ENCODE measurements around the gene PNCK.
"Not testable (repeated sequence)": the region's sequence is repeated elsewhere in the genome, so short reads cannot be mapped to it uniquely, and the experiment has no call there.

Gene PNCK

GRCh38 chrX:153699210-153699783 lies 25.7 kb upstream of the PNCK start:
- DNase-seq (ENCODE audit: low read depth in 2 of 2) = not testable (repeated sequence)

DNA sequence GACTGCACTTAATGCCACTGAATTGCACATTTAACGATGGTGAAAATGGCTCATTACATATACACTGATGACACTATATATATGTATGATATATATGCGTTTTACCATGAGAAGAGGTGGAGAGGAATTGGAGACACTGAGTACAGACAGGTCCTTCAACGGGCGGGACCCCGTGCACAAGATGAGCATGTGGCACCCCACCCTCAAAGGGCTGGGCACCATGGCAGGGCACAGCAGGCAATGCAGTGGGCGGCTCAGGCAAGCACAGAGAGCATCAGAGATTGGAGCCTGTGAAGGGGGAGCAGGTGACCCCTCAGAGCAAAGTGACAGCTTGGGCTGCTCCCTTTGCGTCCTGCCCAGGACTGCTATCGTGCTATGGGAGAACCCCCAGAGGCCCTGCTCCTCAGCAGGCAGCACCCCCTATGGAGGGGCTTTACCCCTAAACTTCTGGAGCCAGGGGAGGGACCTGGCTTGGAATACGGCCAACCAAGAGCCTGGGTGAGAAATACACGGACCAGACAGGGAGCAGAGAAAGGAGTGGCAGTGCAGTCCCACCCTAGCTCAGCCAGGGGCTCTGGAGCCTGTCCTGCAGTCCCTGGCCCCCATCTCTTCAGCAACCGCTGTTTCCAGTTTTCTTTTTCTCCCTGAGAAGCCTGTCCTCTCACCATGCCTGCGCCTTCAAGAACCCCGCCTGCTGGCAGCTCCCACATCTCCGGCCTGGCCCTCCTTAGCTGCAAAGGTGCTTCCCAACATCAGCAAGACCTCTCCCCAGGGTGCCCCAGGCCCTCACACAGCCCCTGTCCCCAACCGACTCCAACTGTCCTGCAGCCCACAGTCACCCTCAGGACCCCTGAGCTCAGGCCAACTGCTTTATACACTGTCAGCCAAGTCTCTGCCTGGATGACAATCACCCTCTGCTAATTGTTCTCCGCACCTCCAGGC lies 24.6 kb upstream of the PNCK start:
- no peak for DNase-seq (ENCODE audit: low read depth in 2 of 2)

DNA sequence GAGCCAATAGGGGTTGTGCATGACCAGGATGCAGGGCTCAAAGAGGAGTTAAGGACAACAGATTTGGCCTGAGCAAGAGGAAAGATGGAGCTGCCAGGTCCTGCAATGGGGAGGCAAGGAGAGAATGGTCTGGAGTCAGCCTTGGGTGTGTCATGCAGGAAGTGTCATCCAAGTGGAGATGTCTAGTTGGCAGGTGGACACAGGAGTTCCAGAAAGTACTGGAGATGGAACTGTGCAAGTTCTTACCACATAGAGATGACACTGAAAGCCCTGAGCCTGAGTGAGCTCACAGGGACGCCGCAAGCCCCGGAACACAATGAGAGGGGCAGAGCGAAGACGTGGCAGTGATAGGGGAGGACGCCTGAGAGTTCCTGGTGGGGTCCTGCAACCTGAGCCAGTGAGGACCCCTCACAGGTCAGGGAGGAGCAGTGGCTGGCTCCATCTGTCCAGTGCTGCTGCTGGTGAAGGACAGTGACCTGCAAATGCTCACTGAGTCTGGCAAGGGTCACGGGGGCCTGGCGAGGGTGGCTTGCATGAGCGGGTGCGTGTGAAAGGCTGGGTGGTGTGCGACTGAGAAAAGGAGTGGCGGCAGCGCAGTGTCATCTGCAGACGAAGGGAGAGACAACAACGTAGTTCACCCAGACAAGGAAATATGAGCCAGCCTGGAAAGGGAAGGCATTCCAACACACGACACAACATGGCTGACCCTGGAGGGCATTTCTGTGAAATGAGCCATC lies 23.5 kb upstream of the PNCK start:
- DNase-seq (ENCODE audit: low read depth in 2 of 2) = not testable (repeated sequence)

- DNase-seq (ENCODE audit: low read depth in 2 of 2) = not testable (repeated sequence)
Measured at GRCh38 chrX:153696538-153696937, 22.9 kb upstream of the PNCK start.

DNA sequence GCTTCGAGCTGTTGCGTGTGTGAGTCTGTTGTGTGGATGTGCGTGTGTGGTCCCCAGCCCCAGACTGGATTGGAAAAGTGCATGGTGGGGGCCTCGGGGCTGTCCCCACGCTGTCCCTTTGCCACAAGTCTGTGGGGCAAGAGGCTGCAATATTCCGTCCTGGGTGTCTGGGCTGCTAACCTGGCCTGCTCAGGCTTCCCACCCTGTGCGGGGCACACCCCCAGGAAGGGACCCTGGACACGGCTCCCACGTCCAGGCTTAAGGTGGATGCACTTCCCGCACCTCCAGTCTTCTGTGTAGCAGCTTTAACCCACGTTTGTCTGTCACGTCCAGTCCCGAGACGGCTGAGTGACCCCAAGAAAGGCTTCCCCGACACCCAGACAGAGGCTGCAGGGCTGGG lies 22.5 kb upstream of the PNCK start:
- DNase-seq (ENCODE audit: low read depth in 2 of 2) = no peak

- DNase-seq (ENCODE audit: low read depth in 2 of 2) = no peak
Measured at GRCh38 chrX:153694687-153695270, 21.2 kb upstream of the PNCK start.

DNA sequence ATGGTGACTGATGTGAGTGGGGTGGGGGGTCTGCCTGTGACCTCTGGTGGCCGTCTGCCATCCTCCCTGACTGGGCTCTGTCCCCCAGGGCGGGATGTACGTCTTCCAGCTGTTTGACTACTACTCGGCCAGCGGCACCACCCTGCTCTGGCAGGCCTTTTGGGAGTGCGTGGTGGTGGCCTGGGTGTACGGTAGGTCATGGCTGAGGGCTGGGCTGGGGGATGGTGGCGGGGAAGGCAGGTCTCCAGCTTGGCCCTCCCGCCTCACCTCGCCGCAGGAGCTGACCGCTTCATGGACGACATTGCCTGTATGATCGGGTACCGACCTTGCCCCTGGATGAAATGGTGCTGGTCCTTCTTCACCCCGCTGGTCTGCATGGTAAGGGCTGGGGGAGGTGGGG lies 20.6 kb upstream of the PNCK start:
- not testable (repeated sequence) for DNase-seq (ENCODE audit: low read depth in 2 of 2)

- DNase-seq (ENCODE audit: low read depth in 2 of 2) = no peak
Measured at GRCh38 chrX:153693216-153694086, 19.8 kb upstream of the PNCK start.

- DNase-seq (ENCODE audit: low read depth in 2 of 2) = no peak
Measured at GRCh38 chrX:153692611-153693156, 19.1 kb upstream of the PNCK start.

- DNase-seq (ENCODE audit: low read depth in 2 of 2) = no peak
Measured at GRCh38 chrX:153692003-153692402, 18.4 kb upstream of the PNCK start.

DNA sequence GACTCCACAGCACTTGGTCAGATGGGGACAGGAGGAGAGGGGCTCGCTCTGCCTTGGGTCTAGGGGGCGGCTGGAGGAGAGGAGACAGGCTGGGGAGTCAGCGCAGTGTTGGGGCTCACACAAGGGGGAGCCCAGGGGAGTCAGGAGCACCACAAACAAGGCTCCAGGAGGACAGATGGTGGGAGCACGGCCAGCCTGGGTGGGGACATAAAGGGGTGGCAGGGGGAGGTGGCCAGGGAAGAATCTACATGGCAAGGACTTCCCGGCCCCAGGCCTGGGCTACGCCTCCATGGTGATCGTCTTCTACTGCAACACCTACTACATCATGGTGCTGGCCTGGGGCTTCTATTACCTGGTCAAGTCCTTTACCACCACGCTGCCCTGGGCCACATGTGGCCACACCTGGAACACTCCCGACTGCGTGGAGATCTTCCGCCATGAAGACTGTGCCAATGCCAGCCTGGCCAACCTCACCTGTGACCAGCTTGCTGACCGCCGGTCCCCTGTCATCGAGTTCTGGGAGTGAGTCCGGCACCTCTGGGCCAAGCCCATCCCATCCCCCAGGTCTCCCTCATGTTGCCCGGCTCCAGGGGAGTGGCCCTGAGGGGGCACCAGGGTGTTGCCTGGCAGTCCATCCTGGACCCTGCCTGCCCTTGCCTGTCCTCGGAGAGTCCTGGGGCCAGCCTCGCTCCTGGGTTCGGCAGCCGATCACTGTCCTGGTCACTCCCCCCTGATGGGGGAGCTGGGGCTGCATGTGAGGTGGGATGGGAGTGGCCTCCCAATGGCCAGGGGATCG lies 17.6 kb upstream of the PNCK start:
- DNase-seq (ENCODE audit: low read depth in 2 of 2) = not testable (repeated sequence)

GRCh38 chrX:153690466-153690865 lies 16.9 kb upstream of the PNCK start:
- no peak for DNase-seq (ENCODE audit: low read depth in 2 of 2)

DNA sequence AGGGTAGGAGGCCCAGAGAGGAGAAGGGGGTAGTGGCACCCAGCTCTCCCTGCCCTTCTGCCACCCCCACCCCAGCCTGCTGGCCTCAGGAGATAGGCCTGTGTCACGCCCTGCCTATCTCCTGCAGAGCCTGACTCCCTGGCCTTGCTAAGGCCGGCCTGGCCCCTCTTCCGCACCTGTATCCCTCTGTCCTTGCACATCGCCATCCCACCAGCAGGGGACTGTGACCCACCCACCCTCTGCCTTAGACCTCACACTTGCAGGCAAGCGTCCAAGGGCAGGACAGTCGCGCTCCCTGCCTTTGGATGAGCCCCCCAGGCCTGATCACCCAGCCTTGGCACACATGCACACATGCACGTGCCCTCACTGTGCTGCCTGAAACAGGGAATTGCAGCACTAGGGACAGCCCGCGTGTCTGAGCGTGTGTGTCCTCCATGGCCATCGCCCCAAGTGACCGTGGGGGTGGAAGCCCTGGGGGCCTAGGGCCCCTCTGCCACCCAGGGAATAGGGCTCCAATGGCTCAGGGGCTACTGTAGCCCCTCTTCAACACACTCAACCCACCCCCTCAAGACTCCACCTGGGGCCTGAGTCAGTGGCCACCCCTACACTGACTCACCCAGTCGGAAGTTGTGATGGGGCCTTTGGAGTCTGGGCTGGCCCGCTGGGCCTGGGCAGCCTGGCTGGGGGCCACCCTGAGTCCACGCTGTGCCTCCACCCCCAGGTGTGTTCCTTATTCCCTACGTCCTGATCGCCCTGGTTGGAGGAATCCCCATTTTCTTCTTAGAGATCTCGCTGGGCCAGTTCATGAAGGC lies 16.2 kb upstream of the PNCK start:
- no peak for DNase-seq (ENCODE audit: low read depth in 2 of 2)

- no peak for DNase-seq (ENCODE audit: low read depth in 2 of 2)
Measured at GRCh38 chrX:153688911-153689590, 15.4 kb upstream of the PNCK start.

DNA sequence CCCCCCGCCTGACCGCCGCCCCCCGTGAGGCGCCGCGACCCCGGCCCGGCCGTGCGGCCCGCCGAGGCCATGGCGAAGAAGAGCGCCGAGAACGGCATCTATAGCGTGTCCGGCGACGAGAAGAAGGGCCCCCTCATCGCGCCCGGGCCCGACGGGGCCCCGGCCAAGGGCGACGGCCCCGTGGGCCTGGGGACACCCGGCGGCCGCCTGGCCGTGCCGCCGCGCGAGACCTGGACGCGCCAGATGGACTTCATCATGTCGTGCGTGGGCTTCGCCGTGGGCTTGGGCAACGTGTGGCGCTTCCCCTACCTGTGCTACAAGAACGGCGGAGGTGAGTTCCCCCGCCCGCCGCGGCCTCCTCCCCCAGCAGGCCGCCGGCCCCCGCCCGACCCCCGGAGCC lies 14.9 kb upstream of the PNCK start:
- DNase-seq (ENCODE audit: low read depth in 2 of 2) = no peak

- DNase-seq (ENCODE audit: low read depth in 2 of 2) = no peak
Measured at GRCh38 chrX:153688071-153688470, 14.5 kb upstream of the PNCK start.

DNA sequence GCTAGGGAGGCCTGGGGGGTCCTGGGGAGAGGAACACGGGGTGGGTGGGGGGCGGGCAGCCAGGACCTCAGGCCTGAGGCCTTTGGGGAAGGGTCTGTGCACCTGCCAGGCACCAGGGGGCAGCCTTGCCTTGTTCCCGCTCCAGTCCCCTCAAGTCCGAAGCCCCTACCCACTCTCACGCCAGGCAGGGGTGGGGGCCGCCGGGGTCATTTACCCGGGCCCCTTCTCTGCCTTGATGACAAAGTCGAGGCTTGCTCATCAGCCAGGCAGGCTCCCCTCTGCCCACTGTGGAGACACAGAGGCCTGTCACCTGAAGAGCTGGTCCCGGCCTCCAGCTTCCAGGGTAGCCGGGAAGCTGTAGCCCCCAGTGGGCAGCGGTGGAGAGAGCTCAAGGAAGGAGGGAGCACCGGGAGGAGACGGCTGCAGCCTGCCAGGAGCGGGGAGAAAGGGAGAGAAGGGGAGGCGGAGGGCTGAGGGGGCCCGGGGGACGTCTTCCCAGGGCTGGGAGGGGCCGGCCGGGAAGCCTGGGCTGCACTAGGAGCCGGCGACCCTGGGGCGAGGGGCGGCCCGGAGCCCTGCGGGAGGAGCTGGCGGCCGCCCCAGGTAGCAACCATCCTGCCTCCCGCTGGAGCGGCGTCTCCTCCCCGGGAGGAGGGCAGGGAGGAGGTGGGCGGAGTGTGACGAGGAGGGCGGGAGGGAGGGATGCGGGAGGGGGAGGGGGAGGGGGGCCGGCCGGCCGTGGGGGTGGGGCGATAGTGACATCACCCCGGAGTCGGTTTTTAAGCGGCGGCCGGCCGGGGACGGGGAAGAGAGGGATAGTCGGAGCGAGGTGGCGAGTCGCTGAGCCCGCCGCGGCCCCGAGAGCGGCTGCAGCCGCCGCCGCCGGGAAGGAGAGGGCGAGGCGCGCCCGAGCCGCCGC lies 13.8 kb upstream of the PNCK start, which contains the start of gene SLC6A8:
TSS of gene SLC6A8 (plus strand) at position 806 of the 919 bp plus-strand sequence. CDS start 649 bp downstream, outside the sequence.
- peak in 1 of 2 donors; percentile 9 for DNase-seq (ENCODE audit: low read depth in 2 of 2)

Data from stimulated activated CD8-positive, alpha-beta memory T cell treated with anti-CD3 and anti-CD28 coated beads, Interleukin-2, amount 100 ng/mL, for 1 hour (primary cell).